ENCODE measurements around the gene TNS4.

The TNS4 gene

DNA sequence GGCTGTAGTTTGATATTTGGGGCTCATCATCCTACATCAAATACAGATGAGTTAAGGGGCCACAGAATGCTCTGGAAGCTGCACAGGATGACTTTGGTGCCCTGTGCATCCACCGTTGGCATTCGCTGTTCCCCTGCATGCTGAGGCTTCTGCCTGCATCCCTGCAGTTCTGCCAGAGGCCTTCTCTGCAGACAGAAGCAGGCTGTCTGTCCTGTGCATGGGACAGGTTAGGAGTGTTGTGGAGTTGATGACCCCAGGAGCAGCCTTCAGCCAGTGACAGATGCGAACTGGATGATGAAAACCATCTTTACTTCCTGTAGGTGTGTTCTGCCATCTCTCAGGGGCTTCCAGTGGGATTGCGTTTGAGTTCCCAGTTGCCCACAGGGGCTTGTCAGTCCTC lies 13.6 kb upstream of the TNS4 start:
- Histone ChIP-seq H3K4me1 (ENCODE audit: control insufficient read depth, insufficient read depth, low read length, poor library complexity, severe bottlenecking) (peaks cover 47% of the 10 kb centered on the region), H3K9me3 (ENCODE audit: control insufficient read depth, low read length) (no peaks in the 10 kb centered on the region), H3K36me3 (ENCODE audit: control insufficient read depth, insufficient read depth, low read length) (no peaks in the 10 kb centered on the region), H3K4me3 (ENCODE audit: extremely low read depth, insufficient read depth, low read length, poor library complexity, severe bottlenecking) (no peak overlapping the region), H3K27ac (ENCODE audit: low read depth, low read length, severe bottlenecking) (no peak overlapping the region)
- WGBS, 2 experiments (ENCODE audit: insufficient coverage in 2 of 2) = 94 to 95% methylated on average over 4 of the region's 4 CpGs

DNA sequence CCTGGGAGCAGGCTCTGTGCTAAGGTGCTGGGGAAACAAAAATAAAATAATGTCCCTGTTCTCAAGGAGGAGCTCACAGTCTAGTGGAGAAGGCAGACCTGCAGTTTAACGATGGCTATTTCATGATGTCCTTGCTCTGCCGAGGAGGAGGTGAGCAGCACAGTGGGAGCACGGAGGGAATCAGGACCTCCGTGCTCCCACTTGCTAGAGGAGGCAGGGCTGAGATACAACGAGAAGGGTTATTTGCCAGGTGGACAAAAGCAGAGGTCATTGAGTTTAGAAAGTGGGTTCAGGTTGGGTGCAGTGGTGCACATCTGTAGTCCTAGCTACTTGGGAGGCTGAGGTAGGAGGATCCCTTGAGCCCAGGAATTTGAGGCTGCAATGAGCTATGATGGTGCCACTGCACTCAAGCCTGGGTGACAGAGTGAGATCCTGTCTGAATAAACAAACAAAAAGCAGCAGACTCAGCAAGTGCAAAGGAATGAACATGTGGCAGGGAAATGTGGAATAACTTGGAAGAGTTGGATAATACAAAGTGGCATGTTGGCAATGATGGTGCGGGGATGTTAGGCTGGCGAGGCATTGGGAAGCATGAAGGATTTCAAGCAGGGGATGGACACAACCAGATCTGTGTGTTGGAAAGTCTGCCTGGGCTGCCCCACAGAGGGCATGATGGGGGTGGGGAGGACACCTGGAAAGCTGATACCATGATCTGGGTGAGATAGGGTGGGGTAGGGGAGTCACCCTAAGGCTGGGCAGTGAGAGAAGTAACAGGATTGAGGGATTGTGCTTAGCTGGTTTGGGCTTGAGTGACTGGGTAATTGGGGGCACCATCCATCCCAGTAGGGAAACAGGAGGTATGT lies 12.8 kb upstream of the TNS4 start:
- no peak overlapping the region for H3K4me3 ChIP-seq (ENCODE audit: extremely low read depth, insufficient read depth, low read length, poor library complexity, severe bottlenecking)
- H3K9me3 ChIP-seq (ENCODE audit: control insufficient read depth, low read length) = no peaks in the 10 kb centered on the region
- no peak overlapping the region for H3K27ac ChIP-seq (ENCODE audit: low read depth, low read length, severe bottlenecking)
- no peaks in the 10 kb centered on the region for H3K36me3 ChIP-seq (ENCODE audit: control insufficient read depth, insufficient read depth, low read length)
- peaks cover 47% of the 10 kb centered on the region for H3K4me1 ChIP-seq (ENCODE audit: control insufficient read depth, insufficient read depth, low read length, poor library complexity, severe bottlenecking)
- WGBS, 2 experiments (ENCODE audit: insufficient coverage in 2 of 2) = 92 to 100% methylated on average over 7 of the region's 7 CpGs

DNA sequence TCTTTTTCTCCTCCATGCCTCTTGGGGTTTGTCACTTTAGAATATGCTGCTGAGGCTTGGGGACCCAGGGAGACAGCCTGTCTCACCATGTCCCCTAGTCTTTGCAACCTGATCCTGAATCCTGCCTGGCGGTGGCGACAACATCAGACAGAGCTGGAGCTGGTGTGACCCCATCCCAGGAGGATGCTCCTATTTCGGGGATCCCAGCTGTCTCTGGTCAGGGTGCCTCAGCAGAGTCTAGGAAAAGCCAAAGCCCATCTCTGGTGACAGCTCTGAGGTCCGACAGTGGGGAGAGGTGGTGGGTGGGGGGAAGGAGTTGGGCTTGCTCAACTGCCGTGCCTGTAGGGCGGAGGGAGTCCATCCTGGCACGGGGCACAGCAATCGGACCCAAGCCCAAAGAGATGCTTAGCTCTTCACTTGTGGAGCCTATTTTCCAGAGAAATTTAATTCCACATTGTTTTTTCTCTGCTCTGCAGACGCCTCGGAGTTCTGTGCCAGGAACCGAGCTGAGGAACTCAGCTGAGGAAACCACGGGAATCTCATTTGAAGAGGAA lies 10.3 kb upstream of the TNS4 start:
- H3K4me1 ChIP-seq (ENCODE audit: control insufficient read depth, insufficient read depth, low read length, poor library complexity, severe bottlenecking) = peaks cover 27% of the 10 kb centered on the region
- no peak overlapping the region for H3K4me3 ChIP-seq (ENCODE audit: extremely low read depth, insufficient read depth, low read length, poor library complexity, severe bottlenecking)
- H3K9me3 ChIP-seq (ENCODE audit: control insufficient read depth, low read length) = no peaks in the 10 kb centered on the region
- H3K36me3 ChIP-seq (ENCODE audit: control insufficient read depth, insufficient read depth, low read length) = no peaks in the 10 kb centered on the region
- no peak overlapping the region for H3K27ac ChIP-seq (ENCODE audit: low read depth, low read length, severe bottlenecking)
- WGBS, 2 experiments (ENCODE audit: insufficient coverage in 2 of 2) = 93 to 95% methylated on average over 11 to 12 of the region's 12 CpGs

DNA sequence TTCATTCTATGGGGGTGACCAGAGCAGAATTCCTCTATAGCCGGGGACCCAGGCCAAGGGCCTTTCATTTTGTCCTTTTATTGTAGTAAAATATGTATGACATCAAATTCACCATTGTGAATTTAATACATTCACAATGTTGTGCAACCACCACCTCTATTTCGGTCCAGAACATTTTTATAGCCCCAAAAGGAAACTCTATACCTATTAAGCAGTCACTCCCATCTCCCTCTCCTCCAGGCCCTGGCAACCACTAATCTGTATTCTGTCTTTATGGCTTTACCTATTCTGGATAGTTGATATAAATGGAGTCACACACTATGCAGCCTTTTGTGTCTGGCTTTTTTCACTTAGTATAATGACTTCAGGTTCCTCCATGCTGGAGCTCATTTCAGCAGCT lies 9.7 kb upstream of the TNS4 start:
- no peaks in the 10 kb centered on the region for H3K9me3 ChIP-seq (ENCODE audit: control insufficient read depth, low read length)
- H3K27ac ChIP-seq (ENCODE audit: low read depth, low read length, severe bottlenecking) = no peak overlapping the region
- no peaks in the 10 kb centered on the region for H3K36me3 ChIP-seq (ENCODE audit: control insufficient read depth, insufficient read depth, low read length)
- H3K4me1 ChIP-seq (ENCODE audit: control insufficient read depth, insufficient read depth, low read length, poor library complexity, severe bottlenecking) = peaks cover 24% of the 10 kb centered on the region
- no peak overlapping the region for H3K4me3 ChIP-seq (ENCODE audit: extremely low read depth, insufficient read depth, low read length, poor library complexity, severe bottlenecking)
- 100% methylated on average over 1 of the region's 2 CpGs for WGBS, 2 experiments (ENCODE audit: insufficient coverage in 2 of 2)

DNA sequence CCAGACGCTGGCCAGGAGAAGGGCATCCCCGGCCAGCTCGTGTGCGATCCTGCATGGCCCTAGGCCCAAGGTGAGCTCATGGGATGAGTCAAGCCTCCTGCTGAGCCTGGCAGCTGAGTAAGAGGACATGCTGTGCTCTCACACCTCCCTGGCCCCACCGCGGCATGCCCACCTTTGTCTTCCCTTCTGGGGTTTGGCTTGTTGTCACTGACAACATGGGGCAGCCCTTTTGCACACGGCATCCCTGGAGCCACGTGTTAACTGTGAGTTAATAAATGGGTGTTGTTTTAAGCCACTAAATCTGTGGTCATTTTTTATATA lies 8.9 kb upstream of the TNS4 start:
- no peak overlapping the region for H3K4me3 ChIP-seq (ENCODE audit: extremely low read depth, insufficient read depth, low read length, poor library complexity, severe bottlenecking)
- no peaks in the 10 kb centered on the region for H3K36me3 ChIP-seq (ENCODE audit: control insufficient read depth, insufficient read depth, low read length)
- no peaks in the 10 kb centered on the region for H3K9me3 ChIP-seq (ENCODE audit: control insufficient read depth, low read length)
- H3K4me1 ChIP-seq (ENCODE audit: control insufficient read depth, insufficient read depth, low read length, poor library complexity, severe bottlenecking) = peaks cover 24% of the 10 kb centered on the region
- no peak overlapping the region for H3K27ac ChIP-seq (ENCODE audit: low read depth, low read length, severe bottlenecking)
- WGBS, 2 experiments (ENCODE audit: insufficient coverage in 2 of 2) = 50 to 55% methylated on average over 6 of the region's 8 CpGs

DNA sequence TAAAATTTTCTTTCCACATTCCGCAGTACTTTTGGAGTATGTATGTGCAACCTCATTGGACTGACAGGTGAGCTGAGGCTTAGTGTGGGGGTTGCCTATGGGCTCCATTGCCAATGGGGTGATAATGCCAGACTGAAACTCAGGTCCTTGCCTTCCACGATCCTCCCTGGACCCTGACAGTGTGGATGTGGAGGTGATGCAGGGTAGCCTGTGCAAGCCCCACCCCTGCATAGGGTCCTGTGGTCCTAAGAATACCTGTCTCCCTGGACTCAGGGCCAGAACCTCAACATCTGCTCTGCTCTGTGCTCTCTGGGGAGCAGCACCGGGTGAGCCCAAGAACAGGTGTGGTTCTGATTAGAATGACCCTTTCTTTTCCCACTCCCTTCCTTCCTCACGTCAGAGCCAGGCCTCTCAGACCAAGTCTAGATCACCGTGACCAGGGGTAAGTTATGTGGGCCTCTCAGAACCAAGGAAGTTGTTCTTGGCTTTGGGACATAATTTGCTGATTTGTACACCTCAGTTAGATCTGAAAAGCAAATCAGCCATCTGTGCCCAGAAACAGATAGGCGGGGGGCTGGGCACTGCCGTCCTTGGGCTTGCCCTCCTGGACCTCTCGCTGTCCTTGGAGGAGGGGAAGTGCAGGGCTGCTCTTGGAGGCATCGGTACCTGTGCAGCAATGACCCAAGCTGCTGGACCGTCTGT lies 8.4 kb upstream of the TNS4 start:
- WGBS, 2 experiments (ENCODE audit: insufficient coverage in 2 of 2) = 75 to 79% methylated on average over 7 of the region's 10 CpGs
- H3K36me3 ChIP-seq (ENCODE audit: control insufficient read depth, insufficient read depth, low read length) = no peaks in the 10 kb centered on the region
- peaks cover 24% of the 10 kb centered on the region for H3K4me1 ChIP-seq (ENCODE audit: control insufficient read depth, insufficient read depth, low read length, poor library complexity, severe bottlenecking)
- no peak overlapping the region for H3K4me3 ChIP-seq (ENCODE audit: extremely low read depth, insufficient read depth, low read length, poor library complexity, severe bottlenecking)
- H3K9me3 ChIP-seq (ENCODE audit: control insufficient read depth, low read length) = no peaks in the 10 kb centered on the region
- no peak overlapping the region for H3K27ac ChIP-seq (ENCODE audit: low read depth, low read length, severe bottlenecking)

DNA sequence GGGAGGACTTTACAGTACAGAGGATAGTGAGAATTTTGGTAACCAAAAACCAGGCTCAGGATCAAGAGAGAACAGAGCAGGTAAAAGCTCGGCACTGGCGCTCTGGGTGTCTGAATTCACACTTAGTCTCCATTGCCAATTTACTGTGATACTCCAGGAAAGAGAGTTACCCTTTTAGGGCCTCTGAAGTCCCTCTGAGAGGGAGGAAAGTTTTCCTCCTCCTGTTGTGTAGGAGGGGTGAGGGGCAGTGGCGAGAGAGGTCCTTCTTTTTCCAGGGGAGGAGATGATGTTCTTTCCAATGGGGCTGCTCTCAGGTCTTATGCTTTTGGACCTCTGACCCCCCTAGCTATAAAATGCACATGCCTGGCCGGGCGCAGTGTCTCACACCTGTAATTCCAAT lies 5.4 kb upstream of the TNS4 start:
- 93% methylated on average over 2 of the region's 5 CpGs; no CpG with 5 or more reads in 1 of the 2 experiments for WGBS, 2 experiments (ENCODE audit: insufficient coverage in 2 of 2)
- Histone ChIP-seq H3K27ac (ENCODE audit: low read depth, low read length, severe bottlenecking) (no peak overlapping the region), H3K9me3 (ENCODE audit: control insufficient read depth, low read length) (no peaks in the 10 kb centered on the region), H3K4me1 (ENCODE audit: control insufficient read depth, insufficient read depth, low read length, poor library complexity, severe bottlenecking) (peaks cover 18% of the 10 kb centered on the region), H3K36me3 (ENCODE audit: control insufficient read depth, insufficient read depth, low read length) (no peaks in the 10 kb centered on the region), H3K4me3 (ENCODE audit: extremely low read depth, insufficient read depth, low read length, poor library complexity, severe bottlenecking) (no peak overlapping the region)

DNA sequence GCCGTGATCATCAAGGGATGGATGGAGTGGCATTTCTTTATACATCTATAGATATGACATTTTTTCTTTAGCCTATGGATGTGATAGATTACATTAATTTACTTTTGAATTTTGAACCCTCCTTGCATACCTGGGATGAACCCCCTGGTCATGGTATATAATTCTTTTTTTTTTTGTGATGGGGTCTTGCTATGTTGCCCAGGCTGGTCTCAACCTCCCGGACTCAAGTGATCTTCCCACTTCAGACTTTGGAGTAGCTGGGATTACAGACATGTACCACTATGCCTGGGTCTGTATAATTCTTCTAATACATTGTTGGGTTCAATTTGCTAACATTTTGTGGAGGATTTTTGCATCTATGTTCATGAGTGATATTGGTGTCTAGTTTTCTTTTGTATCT lies 1.7 kb upstream of the TNS4 start:
- H3K36me3 ChIP-seq (ENCODE audit: control insufficient read depth, insufficient read depth, low read length) = no peaks in the 10 kb centered on the region
- WGBS, 2 experiments (ENCODE audit: insufficient coverage in 2 of 2) = no CpG with 5 or more reads among the region's 2 CpGs
- peaks cover 15% of the 10 kb centered on the region for H3K4me1 ChIP-seq (ENCODE audit: control insufficient read depth, insufficient read depth, low read length, poor library complexity, severe bottlenecking)
- no peaks in the 10 kb centered on the region for H3K9me3 ChIP-seq (ENCODE audit: control insufficient read depth, low read length)
- H3K27ac ChIP-seq (ENCODE audit: low read depth, low read length, severe bottlenecking) = no peak overlapping the region
- H3K4me3 ChIP-seq (ENCODE audit: extremely low read depth, insufficient read depth, low read length, poor library complexity, severe bottlenecking) = no peak overlapping the region

DNA sequence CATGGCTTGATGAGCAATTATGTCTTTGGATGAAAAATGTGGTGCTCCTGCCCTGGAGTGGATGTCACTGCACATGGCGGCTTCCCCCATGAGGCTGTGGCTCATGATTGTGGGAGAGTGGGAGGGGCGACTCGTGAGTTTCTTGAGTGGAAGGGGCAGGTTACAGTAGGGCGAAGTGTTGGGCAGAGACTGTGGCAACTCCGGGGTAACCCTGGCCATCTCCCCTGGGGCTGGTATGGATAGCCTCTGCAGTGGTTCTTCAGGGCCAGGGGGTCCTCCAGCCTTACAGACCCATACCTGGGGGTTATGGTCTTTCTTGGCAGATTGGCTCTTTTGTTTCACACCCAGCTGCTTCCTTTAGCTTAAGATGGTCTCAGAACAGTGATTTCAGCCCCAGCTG lies 1.3 kb upstream of the TNS4 start:
- H3K4me3 ChIP-seq (ENCODE audit: extremely low read depth, insufficient read depth, low read length, poor library complexity, severe bottlenecking) = no peak overlapping the region
- 97 to 100% methylated on average over 5 of the region's 5 CpGs for WGBS, 2 experiments (ENCODE audit: insufficient coverage in 2 of 2)
- H3K9me3 ChIP-seq (ENCODE audit: control insufficient read depth, low read length) = no peaks in the 10 kb centered on the region
- H3K4me1 ChIP-seq (ENCODE audit: control insufficient read depth, insufficient read depth, low read length, poor library complexity, severe bottlenecking) = peaks cover 19% of the 10 kb centered on the region
- no peak overlapping the region for H3K27ac ChIP-seq (ENCODE audit: low read depth, low read length, severe bottlenecking)
- no peaks in the 10 kb centered on the region for H3K36me3 ChIP-seq (ENCODE audit: control insufficient read depth, insufficient read depth, low read length)

DNA sequence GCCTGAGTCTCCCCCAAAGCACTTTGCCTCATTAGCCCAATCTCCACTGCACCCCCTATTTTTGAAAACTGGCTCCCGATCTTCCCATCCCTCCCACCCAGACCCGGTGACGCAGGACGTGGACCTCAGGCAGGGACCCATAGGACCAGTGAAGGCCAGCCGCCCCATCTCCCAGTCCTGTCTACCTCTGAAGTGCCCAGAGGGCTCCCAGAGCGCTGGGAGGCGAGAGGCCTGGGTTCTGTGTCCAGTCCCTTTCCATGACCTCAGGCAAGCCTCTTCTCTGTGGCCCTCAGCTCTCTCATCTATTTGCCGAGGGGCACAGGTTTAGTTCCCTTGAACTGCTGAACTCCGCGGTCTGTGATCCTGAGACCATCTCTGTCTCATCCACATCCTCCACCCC lies 714 bp downstream of the TNS4 start:
- peaks cover 17% of the 10 kb centered on the region for H3K4me1 ChIP-seq (ENCODE audit: control insufficient read depth, insufficient read depth, low read length, poor library complexity, severe bottlenecking)
- 90 to 100% methylated on average over 5 to 6 of the region's 10 CpGs for WGBS, 2 experiments (ENCODE audit: insufficient coverage in 2 of 2)
- H3K9me3 ChIP-seq (ENCODE audit: control insufficient read depth, low read length) = no peaks in the 10 kb centered on the region
- H3K4me3 ChIP-seq (ENCODE audit: extremely low read depth, insufficient read depth, low read length, poor library complexity, severe bottlenecking) = no peak overlapping the region
- H3K36me3 ChIP-seq (ENCODE audit: control insufficient read depth, insufficient read depth, low read length) = no peaks in the 10 kb centered on the region
- H3K27ac ChIP-seq (ENCODE audit: low read depth, low read length, severe bottlenecking) = no peak overlapping the region

DNA sequence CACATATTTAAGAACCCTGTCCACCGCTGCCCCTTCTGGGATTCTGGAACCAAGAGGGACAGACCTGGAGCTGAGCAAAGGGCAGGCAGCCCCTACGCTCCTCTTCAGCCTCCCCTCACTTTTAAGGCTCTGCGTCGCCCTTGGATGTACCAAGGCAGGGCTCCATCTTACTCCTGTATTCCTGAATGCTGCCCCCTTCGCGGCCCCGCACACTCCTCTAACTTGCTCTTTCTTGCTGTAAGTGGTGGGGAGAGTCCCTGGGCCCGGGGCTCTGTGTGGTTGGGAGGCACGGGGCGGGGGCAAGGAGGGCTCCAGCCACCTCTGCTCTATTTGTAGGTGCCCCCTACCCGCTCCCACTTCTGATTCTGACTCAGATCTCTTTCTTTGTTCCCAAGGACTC lies 1.2 kb downstream of the TNS4 start:
- peaks cover 17% of the 10 kb centered on the region for H3K4me1 ChIP-seq (ENCODE audit: control insufficient read depth, insufficient read depth, low read length, poor library complexity, severe bottlenecking)
- H3K9me3 ChIP-seq (ENCODE audit: control insufficient read depth, low read length) = no peaks in the 10 kb centered on the region
- no peak overlapping the region for H3K27ac ChIP-seq (ENCODE audit: low read depth, low read length, severe bottlenecking)
- H3K36me3 ChIP-seq (ENCODE audit: control insufficient read depth, insufficient read depth, low read length) = no peaks in the 10 kb centered on the region
- 91 to 95% methylated on average over 5 to 8 of the region's 11 CpGs for WGBS, 2 experiments (ENCODE audit: insufficient coverage in 2 of 2)
- no peak overlapping the region for H3K4me3 ChIP-seq (ENCODE audit: extremely low read depth, insufficient read depth, low read length, poor library complexity, severe bottlenecking)

Data from mesodermal cell (in vitro differentiated cells).